KBM-7 (cell line): Measurements from ENCODE around the gene TCTN1.
"Not testable (repeated sequence)": the region's sequence is repeated elsewhere in the genome, so short reads cannot be mapped to it uniquely, and the experiment has no call there.

ENCODE experiments used
- DNase-seq: peaks from one replicate; pipeline ENCODE4 v3.0.0-alpha.2; 2015
- in situ Hi-C: fragments of 300-500 bp; cut with MboI; formaldehyde crosslinking; loops from 2 replicates; pipeline ENCODE4 v1.14.3; 2020; ENCODE audit warnings: low sequenced_read_pairs, low pct_unique_long_range_greater_than_20kb, mixed read lengths

TCTN1 gene

GRCh38 chr12:110627500-110628195, 13.7 kb downstream of the TCTN1 start:
- no peak for DNase-seq
- in situ Hi-C loops, result no loop called here

- in situ Hi-C loops, result no loop called here
- no peak for DNase-seq
Measured at GRCh38 chr12:110635055-110635454, 21.1 kb downstream of the TCTN1 start.

- DNase-seq, result peak; percentile 69
- in situ Hi-C loops, result no loop called here
Measured at GRCh38 chr12:110636516-110636915, 22.6 kb downstream of the TCTN1 start.

- DNase-seq, result no peak
- in situ Hi-C loops, result no loop called here
Measured at GRCh38 chr12:110637869-110638441, 24.0 kb downstream of the TCTN1 start.

GRCh38 chr12:110638796-110639195, 24.9 kb downstream of the TCTN1 start:
- in situ Hi-C loops, result no loop called here
- DNase-seq, result no peak

- no peak for DNase-seq
- in situ Hi-C loops, result no loop called here
Measured at GRCh38 chr12:110639336-110640141, 25.6 kb downstream of the TCTN1 start.

DNA sequence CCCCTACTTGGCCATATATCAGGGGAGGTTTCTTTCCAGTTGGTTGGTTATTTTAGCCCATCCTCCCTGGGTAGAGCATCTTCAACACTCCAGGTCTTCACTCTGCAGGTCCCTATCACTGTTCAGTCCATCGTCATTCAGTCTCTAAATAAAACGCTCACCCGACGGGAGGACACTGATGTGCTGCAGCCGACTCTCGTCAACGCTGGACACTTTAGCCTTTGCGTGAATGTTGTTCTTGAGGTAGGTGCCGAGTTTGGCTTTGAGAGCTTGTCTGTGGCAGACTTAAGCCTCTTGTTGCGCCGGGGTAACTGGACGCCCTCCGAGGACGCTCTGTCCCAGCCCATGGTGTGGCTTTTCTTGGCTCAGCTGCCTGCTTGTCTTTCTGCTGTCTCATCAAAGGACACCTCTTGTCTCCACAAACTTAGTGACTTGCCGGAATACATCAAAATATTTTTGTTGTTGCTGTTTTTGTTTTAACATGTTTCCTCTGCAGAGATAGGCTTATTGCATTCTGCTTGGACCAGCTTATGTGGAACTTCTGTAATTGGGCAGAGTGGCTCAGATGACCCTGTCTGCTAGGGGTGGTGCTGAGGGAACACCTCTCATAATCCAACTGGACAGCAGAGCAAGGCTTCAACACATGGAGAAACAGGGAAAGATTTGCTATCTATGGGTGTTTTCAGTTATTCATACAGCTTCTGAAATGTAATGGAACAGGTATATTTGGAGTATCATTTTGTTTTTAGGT, 26.5 kb downstream of the TCTN1 start:
- DNase-seq, result no peak
- in situ Hi-C loops, result no loop called here

DNA sequence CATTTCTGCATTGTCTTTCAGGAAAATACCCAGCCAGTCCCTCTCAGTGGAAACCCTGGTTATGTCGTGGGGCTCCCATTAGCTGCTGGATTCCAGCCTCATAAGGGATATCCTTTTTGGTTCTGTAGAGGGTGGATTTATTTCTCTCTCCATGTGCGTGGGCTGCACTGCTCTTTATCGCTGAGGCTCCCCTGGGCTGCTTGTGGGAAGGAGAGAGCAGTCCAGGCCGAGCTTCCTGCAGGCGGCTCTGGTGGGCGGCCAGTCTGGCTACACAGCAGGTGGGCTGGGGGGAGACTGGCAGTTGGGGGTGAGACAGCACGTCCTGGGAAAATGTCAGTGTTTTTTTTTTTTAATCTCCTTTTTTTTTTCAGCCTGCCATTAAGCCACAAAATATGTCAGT, 27.6 kb downstream of the TCTN1 start:
- in situ Hi-C loops, result no loop called here
- peak; percentile 69 for DNase-seq

DNA sequence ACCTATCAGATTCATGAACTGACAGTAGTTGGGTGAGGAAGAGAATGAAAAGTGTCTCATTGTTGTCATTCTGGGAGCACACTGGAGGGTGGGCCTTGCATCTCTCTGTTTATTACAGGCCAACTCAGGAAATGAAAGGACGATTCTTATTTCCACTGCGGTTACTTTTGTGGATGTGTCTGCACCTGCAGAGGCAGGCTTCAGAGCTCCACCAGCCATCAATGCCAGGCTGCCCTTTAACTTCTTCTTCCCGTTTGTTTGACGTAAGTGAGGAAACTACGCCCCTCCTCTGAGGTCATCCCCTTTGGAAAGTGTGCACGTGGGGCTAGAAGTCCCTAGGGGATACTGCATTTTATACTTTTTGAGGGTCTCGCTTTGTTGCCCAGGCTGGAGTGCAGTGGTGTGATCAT, 33.7 kb downstream of the TCTN1 start:
- in situ Hi-C loops, result no loop called here

DNA sequence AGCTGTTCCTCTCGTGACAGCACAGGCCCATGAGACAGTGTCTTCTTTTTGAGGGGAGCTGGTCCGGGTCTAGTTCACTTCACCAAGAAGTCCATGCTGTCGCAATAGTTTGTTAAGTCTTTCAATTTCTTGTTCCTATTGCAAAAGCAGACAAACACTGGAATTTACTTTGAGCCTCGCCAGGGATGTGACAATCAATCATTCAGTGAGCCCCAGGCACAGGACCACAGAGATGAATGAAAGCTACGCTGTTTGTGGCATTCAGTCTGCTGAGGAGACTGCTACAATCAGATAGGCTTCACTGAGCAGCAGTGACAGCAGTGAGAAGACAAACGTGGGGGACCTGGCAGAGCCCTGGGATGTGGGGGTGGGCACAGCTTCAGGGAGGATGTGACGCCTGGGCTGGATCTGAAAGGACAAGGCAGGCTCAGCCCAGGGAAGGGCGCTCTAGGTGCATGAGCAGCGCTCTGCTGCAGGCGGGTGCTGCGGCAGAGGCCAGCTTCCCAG, 35.5 kb downstream of the TCTN1 start:
- no peak for DNase-seq

More for the DNA sequence above, 33.7 kb downstream of the TCTN1 start:
- peak; percentile 77 for DNase-seq

GRCh38 chr12:110654238-110654637, 40.3 kb downstream of the TCTN1 start:
- DNase-seq, in situ Hi-C loops: not testable (repeated sequence)

More for the DNA sequence above, 35.5 kb downstream of the TCTN1 start:
- in situ Hi-C loops, result no loop called here

GRCh38 chr12:110656071-110656655, 42.2 kb downstream of the TCTN1 start:
- in situ Hi-C loops, result no loop called here
- DNase-seq, result no peak

- in situ Hi-C loops, result no loop called here
- DNase-seq, result no peak
Measured at GRCh38 chr12:110657747-110658146, 43.8 kb downstream of the TCTN1 start.

GRCh38 chr12:110658242-110658641, 44.3 kb downstream of the TCTN1 start:
- in situ Hi-C loops, result no loop called here
- DNase-seq, result no peak

GRCh38 chr12:110658878-110659277, 44.9 kb downstream of the TCTN1 start:
- in situ Hi-C loops, result no loop called here
- no peak for DNase-seq

GRCh38 chr12:110661337-110661972, 47.5 kb downstream of the TCTN1 start:
- DNase-seq, result peak; percentile 93
- in situ Hi-C loops, result no loop called here

DNA sequence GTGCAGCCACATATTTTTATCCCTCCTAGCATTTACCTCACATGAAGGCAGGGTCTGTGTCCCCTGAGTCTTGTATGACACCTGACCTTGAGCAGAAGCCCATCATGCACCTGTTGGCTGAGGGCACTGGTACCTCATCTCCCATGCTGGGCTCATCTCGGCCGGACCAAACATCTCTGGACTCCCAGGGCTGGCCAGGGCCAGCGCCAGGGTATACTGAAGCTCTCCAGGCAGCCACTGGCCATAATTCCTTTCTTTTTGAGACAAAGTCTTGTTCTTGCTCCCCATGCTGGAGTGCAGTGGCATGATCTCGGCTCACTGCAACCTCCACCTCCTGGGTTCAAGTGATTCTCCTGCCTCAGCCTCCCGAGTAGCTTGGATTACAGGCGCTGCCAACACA, 53.0 kb downstream of the TCTN1 start:
- in situ Hi-C loops, result no loop called here

GRCh38 chr12:110667671-110668070, 53.7 kb downstream of the TCTN1 start:
- in situ Hi-C loops, result no loop called here
- no peak for DNase-seq

More for the DNA sequence above, 53.0 kb downstream of the TCTN1 start:
- DNase-seq, result no peak
